ENCODE measurements around the gene UBTF. TPM values are rescaled to one million over a fixed set of nuclear protein-coding genes. Genes with fewer than 3 reads are reported as not detected.

The UBTF gene
- total and polyA plus RNA-seq, 2 of the 8 experiments (the other 6 are each of a cell fraction or from before 2014, with no cell fraction given) = 14.7 to 106 TPM

- H3K56ac ChIP-seq (replicated peaks; ENCODE audit: insufficient read length, low read depth, low read length) = no peak overlapping the region
- H3K23me2 ChIP-seq (ENCODE audit: low read depth, low read length) = peaks cover 21% of the 10 kb centered on the region
- H3K79me1 ChIP-seq (ENCODE audit: low read depth, low read length) = no peaks in the 10 kb centered on the region; the same call in 1 of the 2 replicates
- H3K9ac ChIP-seq (replicated peaks in 1 of 4; ENCODE audit: extremely low read depth in 1 of 4, low read depth in 3 of 4, low read length in 3 of 4) = peak overlapping the region in 3 of 4 experiments; percentile 5 to 29 (median 10); a peak in 3 of 7 replicates
- no peak overlapping the region for H3K23ac ChIP-seq (ENCODE audit: insufficient read length)
- H3K27me3 ChIP-seq (replicated peaks in 1 of 4; ENCODE audit: control insufficient read depth in 3 of 4, extremely low read depth in 1 of 4, insufficient read depth in 3 of 4, low read length in 3 of 4) = no peaks in the 10 kb centered on the region
- peaks cover under 1 to 17% (median 4%) of the 10 kb centered on the region in 4 experiments; a peak in 6 of 7 replicates for H3K4me1 ChIP-seq (replicated peaks in 1 of 4; ENCODE audit: control insufficient read depth in 3 of 4, insufficient read depth in 4 of 4, low read length in 3 of 4)
- DNase-seq (ENCODE audit: low read depth in 1 of 2, low spot score in 2 of 2) (peak in 1 of 2 experiments; percentile 75), FAIRE-seq (no peak)
- peak overlapping the region; percentile 55 to 100 (median 82) for H3K4me3 ChIP-seq (ENCODE audit: extremely low read depth in 1 of 4, insufficient read depth in 2 of 4, low read depth in 3 of 4, low read length in 4 of 4)
- H2BK120ac ChIP-seq (replicated peaks; ENCODE audit: low read depth, low read length) = no peak overlapping the region
- H2AFZ ChIP-seq (ENCODE audit: low read length) = no peak overlapping the region
- no peak overlapping the region for H2AK5ac ChIP-seq (ENCODE audit: low read depth, low read length)
- H4K5ac ChIP-seq (ENCODE audit: insufficient read length, low read depth, low read length) = no peak overlapping the region
- POLR2A ChIA-PET (ENCODE audit: partially characterized antibody) = interaction anchor here (0.7 to 4.9 kb wide), 24 partner anchors 9 to 144 kb away, joined by 3 to 58 read pairs (median 4); partner anchors contain the start of genes ASB16, GRN, RUNDC3A and SLC25A39
- H3K79me2 ChIP-seq (ENCODE audit: control insufficient read depth in 1 of 2, insufficient read depth in 2 of 2, low read length in 2 of 2) = peaks cover 6 to 9% of the 10 kb centered on the region in 2 experiments
- H3K9me3 ChIP-seq (ENCODE audit: insufficient read depth in 2 of 2, low read depth in 1 of 2, low read length in 1 of 2) = no peaks in the 10 kb centered on the region
- no peak overlapping the region for H3K14ac ChIP-seq (ENCODE audit: insufficient read length)
- H2BK5ac ChIP-seq (ENCODE audit: low read depth, low read length) = no peak overlapping the region; the same call in 1 of the 2 replicates
- H3K4ac ChIP-seq (replicated peaks; ENCODE audit: insufficient read length, low read depth, low read length) = no peak overlapping the region
- peak overlapping the region; percentile 84 to 97 for H3K4me2 ChIP-seq (ENCODE audit: insufficient read depth in 1 of 2, low read depth in 2 of 2, low read length in 2 of 2)
- H2BK12ac ChIP-seq (ENCODE audit: low read depth, low read length) = no peak overlapping the region
- no peak overlapping the region for H2BK15ac ChIP-seq (ENCODE audit: low read length)
- H2BK20ac ChIP-seq (ENCODE audit: low read length) = no peak overlapping the region
- no peaks in the 10 kb centered on the region for H4K20me1 ChIP-seq (replicated peaks in 1 of 2; ENCODE audit: control insufficient read depth in 1 of 2, insufficient read depth in 2 of 2, low read length in 2 of 2)
- no peak overlapping the region for H3K27ac ChIP-seq (ENCODE audit: low read depth, low read length)
- CTCF ChIA-PET (ENCODE audit: partially characterized antibody) = interaction anchor here (0.6 to 3.3 kb wide), 21 partner anchors 10 to 285 kb away, joined by 3 to 26 read pairs (median 4); partner anchors contain the start of genes GRN and SLC25A39
- no peak overlapping the region for H4K8ac ChIP-seq (ENCODE audit: extremely low read depth, insufficient read depth, low read length)
- H3K36me3 ChIP-seq (ENCODE audit: control insufficient read depth in 2 of 4, insufficient read depth in 4 of 4, low read length in 3 of 4) = no peaks in the 10 kb centered on the region
- no peak overlapping the region for H4K91ac ChIP-seq (replicated peaks; ENCODE audit: insufficient read length, low read length)
- WGBS, 2 experiments (ENCODE audit: extremely low coverage in 1 of 2, insufficient coverage in 1 of 2, insufficient read length in 1 of 2, insufficient replicate concordance in 2 of 2, low coverage in 1 of 2, low lambda C conversion rate in 2 of 2, missing lambda C conversion rate in 1 of 2) = 4% methylated on average over 36 of the region's 36 CpGs; no CpG with 5 or more reads in 1 of the 2 experiments
- H3K18ac ChIP-seq (ENCODE audit: extremely low read depth, low read length) = peak overlapping the region; percentile 32
- TF ChIP-seq SUZ12 (IDR thresholded peaks at IDR 0.05; ENCODE audit: low read length) (0 out of 2 replicates have a peak, but pooled peaks have one; percentile 8), CTCF (IDR thresholded peaks at IDR 0.05; ENCODE audit: control extremely low read depth in 1 of 3, insufficient read depth in 1 of 3, low read depth in 1 of 3, low read length in 3 of 3) (peak in 1 of 3 experiments; percentile 15; a peak in 1 of 4 replicates), SIN3A (conservative IDR thresholded peaks at IDR 0.05 in 1 of 2, IDR thresholded peaks at IDR 0.05 in 1 of 2; ENCODE audit: low read depth in 1 of 2, low read length in 2 of 2) (peak; percentile 44 to 46; a peak in 1 of 4 replicates), SAP30 (IDR thresholded peaks at IDR 0.05; ENCODE audit: insufficient read depth, insufficient replicate concordance, low read length) (peak; percentile 66), TAF1 (IDR thresholded peaks at IDR 0.05; ENCODE audit: low read depth, low read length) (0 out of 2 replicates have a peak, but pooled peaks have one; percentile 31), EP300 (IDR thresholded peaks at IDR 0.05; ENCODE audit: borderline replicate concordance in 1 of 2, low read depth in 2 of 2, low read length in 2 of 2) (0 out of 3 replicates have a peak, but pooled peaks of 1 of the 2 experiments have one; percentile 5), EGR1 (IDR thresholded peaks at IDR 0.05; ENCODE audit: borderline replicate concordance, low read depth, low read length) (no peak)
These were observed 2.8 kb upstream of the UBTF start for GRCh38 chr17:44222112-44222869.
